ENCODE measurements around the gene RNF212.

RNF212 gene

GRCh38 chr4:1045595-1046201 is 67.7 kb downstream of the RNF212 start:
- Histone ChIP-seq H3K27me3 (ENCODE audit: insufficient read depth, low read length, poor library complexity, severe bottlenecking) (no peaks in the 10 kb centered on the region), H3K9me3 (ENCODE audit: insufficient read depth, low read depth, low read length) (peaks cover 14% of the 10 kb centered on the region; the same call in 1 of the 2 replicates), H3K4me1 (ENCODE audit: insufficient read depth, low read length, poor library complexity, severe bottlenecking) (no peaks in the 10 kb centered on the region), H3K36me3 (ENCODE audit: insufficient read depth, low read length) (no peaks in the 10 kb centered on the region), H3K4me2 (ENCODE audit: low read depth, low read length, poor library complexity, severe bottlenecking) (no peak overlapping the region), H3K9me2 (replicated peaks; ENCODE audit: low read depth, low read length) (no peaks in the 10 kb centered on the region), H3F3A (ENCODE audit: low read depth) (no peaks in the 10 kb centered on the region), H3K79me2 (ENCODE audit: insufficient read depth, low read length) (no peaks in the 10 kb centered on the region), H4K20me1 (ENCODE audit: insufficient read depth, low read length, poor library complexity, severe bottlenecking) (no peaks in the 10 kb centered on the region), H2AFZ (ENCODE audit: low read length) (no peak overlapping the region), H3K9ac (ENCODE audit: low read depth, low read length, poor library complexity, severe bottlenecking) (no peak overlapping the region), H3K4me3 (ENCODE audit: low read length, poor library complexity, severe bottlenecking) (no peak overlapping the region)
- no peak for TF ChIP-seq EZH2phosphoT487 (IDR thresholded peaks at IDR 0.05; ENCODE audit: borderline replicate concordance)
- TF ChIP-seq CTCF (conservative IDR thresholded peaks at IDR 0.05; ENCODE audit: low read length): no peak

GRCh38 chr4:1045193-1045594 is 68.2 kb downstream of the RNF212 start:
- no peaks in the 10 kb centered on the region for H3F3A ChIP-seq (ENCODE audit: low read depth)
- no peaks in the 10 kb centered on the region for H3K27me3 ChIP-seq (ENCODE audit: insufficient read depth, low read length, poor library complexity, severe bottlenecking)
- H3K4me1 ChIP-seq (ENCODE audit: insufficient read depth, low read length, poor library complexity, severe bottlenecking): no peaks in the 10 kb centered on the region
- H2AFZ ChIP-seq (ENCODE audit: low read length): no peak overlapping the region
- H3K9me2 ChIP-seq (replicated peaks; ENCODE audit: low read depth, low read length): no peaks in the 10 kb centered on the region
- no peaks in the 10 kb centered on the region for H4K20me1 ChIP-seq (ENCODE audit: insufficient read depth, low read length, poor library complexity, severe bottlenecking)
- no peaks in the 10 kb centered on the region for H3K36me3 ChIP-seq (ENCODE audit: insufficient read depth, low read length)
- no peaks in the 10 kb centered on the region for H3K79me2 ChIP-seq (ENCODE audit: insufficient read depth, low read length)
- H3K9me3 ChIP-seq (ENCODE audit: insufficient read depth, low read depth, low read length): peaks cover 11% of the 10 kb centered on the region; the same call in 1 of the 2 replicates
- H3K4me3 ChIP-seq (ENCODE audit: low read length, poor library complexity, severe bottlenecking): no peak overlapping the region
- no peak for TF ChIP-seq CTCF (conservative IDR thresholded peaks at IDR 0.05; ENCODE audit: low read length)
- no peak for TF ChIP-seq EZH2phosphoT487 (IDR thresholded peaks at IDR 0.05; ENCODE audit: borderline replicate concordance)
- H3K9ac ChIP-seq (ENCODE audit: low read depth, low read length, poor library complexity, severe bottlenecking): no peak overlapping the region
- no peak overlapping the region for H3K4me2 ChIP-seq (ENCODE audit: low read depth, low read length, poor library complexity, severe bottlenecking)

- Histone ChIP-seq H3K79me2 (ENCODE audit: insufficient read depth, low read length) (no peaks in the 10 kb centered on the region), H3K27me3 (ENCODE audit: insufficient read depth, low read length, poor library complexity, severe bottlenecking) (no peaks in the 10 kb centered on the region), H3K36me3 (ENCODE audit: insufficient read depth, low read length) (no peaks in the 10 kb centered on the region), H4K20me1 (ENCODE audit: insufficient read depth, low read length, poor library complexity, severe bottlenecking) (no peaks in the 10 kb centered on the region), H3K4me2 (ENCODE audit: low read depth, low read length, poor library complexity, severe bottlenecking) (no peak overlapping the region), H3K9me2 (replicated peaks; ENCODE audit: low read depth, low read length) (no peaks in the 10 kb centered on the region), H3K4me1 (ENCODE audit: insufficient read depth, low read length, poor library complexity, severe bottlenecking) (no peaks in the 10 kb centered on the region), H3K9me3 (ENCODE audit: insufficient read depth, low read depth, low read length) (peaks cover 10% of the 10 kb centered on the region; the same call in 1 of the 2 replicates), H3K9ac (ENCODE audit: low read depth, low read length, poor library complexity, severe bottlenecking) (no peak overlapping the region), H3K4me3 (ENCODE audit: low read length, poor library complexity, severe bottlenecking) (no peak overlapping the region), H3F3A (ENCODE audit: low read depth) (no peaks in the 10 kb centered on the region), H2AFZ (ENCODE audit: low read length) (no peak overlapping the region)
- no peak for TF ChIP-seq EZH2phosphoT487 (IDR thresholded peaks at IDR 0.05; ENCODE audit: borderline replicate concordance)
- TF ChIP-seq CTCF (conservative IDR thresholded peaks at IDR 0.05; ENCODE audit: low read length): no peak
Observed at GRCh38 chr4:1044469-1045192, 68.7 kb downstream of the RNF212 start.
